BE2C (cell line): ENCODE results near the gene NNT.

ENCODE experiments used
- DNase-seq: peaks from one replicate; pipeline ENCODE4 v3.0.0-alpha.2; 2020
- H3K27me3 ChIP-seq: fragments of 250-450 bp; sonication (Bioruptor Pico); 2 replicates; pipeline ENCODE4 v1.5.1; 2020; ENCODE audit warnings: mild to moderate bottlenecking
- H3K36me3 ChIP-seq: fragments of 250-450 bp; sonication (Bioruptor Pico); 2 replicates; pipeline ENCODE4 v1.5.1; 2020; ENCODE audit warnings: mild to moderate bottlenecking
- H3K4me1 ChIP-seq: fragments of 250-450 bp; sonication (Bioruptor Pico); 2 replicates; pipeline ENCODE4 v1.5.1; 2020
- H3K4me3 ChIP-seq: 2 replicates; pipeline ENCODE4 v1.5.1; 2011; ENCODE audit warnings: low read depth, low read length
- H3K9me3 ChIP-seq: fragments of 250-450 bp; sonication (Bioruptor Pico); 2 replicates; pipeline ENCODE4 v1.5.1; 2020
- TF ChIP-seq, protein P1 (sequence below): IDR thresholded peaks from 2 replicates; pipeline ENCODE4 v1.5.1; 2012; ENCODE audit warnings: mild to moderate bottlenecking, low read depth, low read length

NNT gene

GRCh38 chr5:43604699-43605098, 1.7 kb downstream of the NNT start:
- TF ChIP-seq, protein P1, sequence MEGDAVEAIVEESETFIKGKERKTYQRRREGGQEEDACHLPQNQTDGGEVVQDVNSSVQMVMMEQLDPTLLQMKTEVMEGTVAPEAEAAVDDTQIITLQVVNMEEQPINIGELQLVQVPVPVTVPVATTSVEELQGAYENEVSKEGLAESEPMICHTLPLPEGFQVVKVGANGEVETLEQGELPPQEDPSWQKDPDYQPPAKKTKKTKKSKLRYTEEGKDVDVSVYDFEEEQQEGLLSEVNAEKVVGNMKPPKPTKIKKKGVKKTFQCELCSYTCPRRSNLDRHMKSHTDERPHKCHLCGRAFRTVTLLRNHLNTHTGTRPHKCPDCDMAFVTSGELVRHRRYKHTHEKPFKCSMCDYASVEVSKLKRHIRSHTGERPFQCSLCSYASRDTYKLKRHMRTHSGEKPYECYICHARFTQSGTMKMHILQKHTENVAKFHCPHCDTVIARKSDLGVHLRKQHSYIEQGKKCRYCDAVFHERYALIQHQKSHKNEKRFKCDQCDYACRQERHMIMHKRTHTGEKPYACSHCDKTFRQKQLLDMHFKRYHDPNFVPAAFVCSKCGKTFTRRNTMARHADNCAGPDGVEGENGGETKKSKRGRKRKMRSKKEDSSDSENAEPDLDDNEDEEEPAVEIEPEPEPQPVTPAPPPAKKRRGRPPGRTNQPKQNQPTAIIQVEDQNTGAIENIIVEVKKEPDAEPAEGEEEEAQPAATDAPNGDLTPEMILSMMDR: no peak
- no peaks in the 10 kb centered on the region for H3K27me3 ChIP-seq
- no peaks in the 10 kb centered on the region; the same call in 1 of the 2 replicates for H3K4me1 ChIP-seq
- no peaks in the 10 kb centered on the region for H3K9me3 ChIP-seq
- H3K36me3 ChIP-seq: peaks cover 7% of the 10 kb centered on the region
- DNase-seq: no peak
- peak overlapping the region; percentile 84 for H3K4me3 ChIP-seq

GRCh38 chr5:43606351-43606750, 3.4 kb downstream of the NNT start:
- Histone ChIP-seq H3K9me3 (no peaks in the 10 kb centered on the region), H3K36me3 (peaks cover 18% of the 10 kb centered on the region), H3K4me3 (no peak overlapping the region), H3K27me3 (no peaks in the 10 kb centered on the region), H3K4me1 (no peaks in the 10 kb centered on the region; the same call in 1 of the 2 replicates)
- no peak for DNase-seq
- TF ChIP-seq, protein P1: no peak

DNA sequence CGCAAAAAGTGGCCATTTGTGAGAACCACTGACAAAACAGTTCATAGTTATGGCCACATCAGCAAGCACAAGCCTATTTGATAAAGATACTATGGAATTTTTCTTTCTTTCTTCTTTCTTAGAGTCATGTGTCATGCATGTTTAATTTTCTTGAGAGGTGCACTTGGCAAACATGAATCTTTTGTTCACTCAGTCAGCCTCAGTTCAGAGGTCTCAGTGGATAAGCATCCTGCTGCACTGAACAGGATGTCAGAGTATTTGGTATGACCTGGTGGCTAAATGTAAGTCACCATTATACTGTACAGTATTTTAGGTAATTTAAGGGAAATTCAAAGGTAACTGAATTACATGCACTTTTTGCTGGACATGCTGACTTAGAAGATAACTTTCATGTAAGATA, 5.4 kb downstream of the NNT start:
- no peak for DNase-seq
- no peaks in the 10 kb centered on the region for H3K9me3 ChIP-seq
- H3K36me3 ChIP-seq: peaks cover 37% of the 10 kb centered on the region
- TF ChIP-seq, protein P1: no peak
- H3K4me3 ChIP-seq: no peak overlapping the region
- H3K27me3 ChIP-seq: no peaks in the 10 kb centered on the region
- H3K4me1 ChIP-seq: no peaks in the 10 kb centered on the region; the same call in 1 of the 2 replicates

- TF ChIP-seq, protein P1: peak; percentile 43
- no peaks in the 10 kb centered on the region for H3K4me1 ChIP-seq
- no peak overlapping the region for H3K4me3 ChIP-seq
- H3K36me3 ChIP-seq: peaks cover 38% of the 10 kb centered on the region
- H3K27me3 ChIP-seq: no peaks in the 10 kb centered on the region
- H3K9me3 ChIP-seq: no peaks in the 10 kb centered on the region
- no peak for DNase-seq
Observed at GRCh38 chr5:43609752-43610151, 6.8 kb downstream of the NNT start.

DNA sequence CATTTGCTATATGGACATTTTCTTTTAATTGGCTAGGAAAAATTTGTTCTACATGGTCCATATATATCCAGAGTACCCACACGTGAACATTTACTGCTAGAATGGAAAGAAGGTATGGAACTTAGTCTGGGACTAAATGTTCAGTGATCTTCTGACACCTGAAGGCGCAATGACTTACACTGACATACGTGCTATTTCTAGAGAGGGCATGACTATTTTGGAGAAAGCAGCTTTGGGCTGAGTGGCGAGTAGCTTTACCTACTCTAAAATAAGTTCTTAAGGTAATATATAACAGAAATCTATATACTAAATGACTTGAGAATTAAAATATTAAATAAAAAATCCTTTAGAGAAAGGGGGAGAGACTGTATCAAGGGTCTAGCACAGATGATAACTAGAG, 10.4 kb downstream of the NNT start:
- Histone ChIP-seq H3K4me1 (no peaks in the 10 kb centered on the region), H3K4me3 (no peak overlapping the region), H3K36me3 (peaks cover 58% of the 10 kb centered on the region), H3K27me3 (no peaks in the 10 kb centered on the region), H3K9me3 (no peaks in the 10 kb centered on the region)
- TF ChIP-seq, protein P1: no peak
- DNase-seq: no peak

DNA sequence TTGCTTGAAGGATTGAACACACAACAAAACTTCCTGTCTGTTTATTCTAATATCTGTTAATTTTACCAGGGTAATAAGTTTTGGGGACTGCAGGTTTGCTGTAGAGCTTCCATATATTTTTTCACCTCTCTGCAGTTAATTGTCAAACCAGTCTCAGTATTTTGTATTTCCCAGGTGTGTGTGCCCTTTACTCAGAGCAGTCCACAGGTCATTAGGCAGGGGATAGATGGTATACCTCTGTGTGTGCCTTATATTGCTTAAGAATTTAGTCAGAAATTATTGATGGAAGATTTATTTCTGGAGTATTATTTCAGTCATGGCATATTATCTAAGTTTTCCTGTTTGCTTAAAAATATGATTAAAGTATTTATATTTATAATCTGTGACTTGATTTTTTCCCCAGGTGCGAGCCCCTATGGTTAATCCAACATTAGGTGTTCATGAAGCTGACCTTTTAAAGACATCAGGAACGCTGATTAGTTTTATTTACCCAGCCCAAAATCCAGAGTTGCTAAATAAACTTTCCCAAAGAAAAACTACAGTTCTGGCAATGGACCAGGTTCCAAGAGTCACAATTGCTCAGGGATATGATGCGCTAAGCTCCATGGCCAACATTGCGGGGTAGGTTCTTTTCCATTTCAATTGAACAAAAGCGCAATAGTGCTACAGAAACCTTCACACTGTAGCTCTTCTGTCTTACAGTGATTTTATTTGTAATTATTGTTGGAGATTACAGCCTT, 12.6 kb downstream of the NNT start:
- no peaks in the 10 kb centered on the region for H3K27me3 ChIP-seq
- DNase-seq: no peak

More for the DNA sequence above, 12.6 kb downstream of the NNT start:
- no peak overlapping the region for H3K4me3 ChIP-seq
- H3K36me3 ChIP-seq: peaks cover 54% of the 10 kb centered on the region
- TF ChIP-seq, protein P1: no peak
- no peaks in the 10 kb centered on the region for H3K4me1 ChIP-seq
- H3K9me3 ChIP-seq: no peaks in the 10 kb centered on the region
